Uterus (tissue), 2 donors: ENCODE measurements around the gene SUMO2.
"Not testable (repeated sequence)": the region's sequence is repeated elsewhere in the genome, so short reads cannot be mapped to it uniquely, and the experiment has no call there.

Source experiments
- CTCF ChIP-seq, 4 experiments: fragments of 200-600 bp in 2 of 4; fragments of 450-650 bp in 2 of 4; sonication (generic) in 2 of 4; IDR thresholded peaks; one replicate each; pipeline ENCODE4 v1.5.1; 2016 to 2019; ENCODE audit warnings: antibody characterized with exemption in 4 of 4, mild to moderate bottlenecking in 2 of 4, moderate library complexity in 1 of 4
- POLR2A ChIP-seq, 2 donors: fragments of 450-650 bp; IDR thresholded peaks; one replicate each; pipeline ENCODE4 v1.6.1; 2016; ENCODE audit warnings: antibody characterized with exemption in 2 of 2, mild to moderate bottlenecking in 1 of 2, moderate library complexity in 1 of 2

DNA sequence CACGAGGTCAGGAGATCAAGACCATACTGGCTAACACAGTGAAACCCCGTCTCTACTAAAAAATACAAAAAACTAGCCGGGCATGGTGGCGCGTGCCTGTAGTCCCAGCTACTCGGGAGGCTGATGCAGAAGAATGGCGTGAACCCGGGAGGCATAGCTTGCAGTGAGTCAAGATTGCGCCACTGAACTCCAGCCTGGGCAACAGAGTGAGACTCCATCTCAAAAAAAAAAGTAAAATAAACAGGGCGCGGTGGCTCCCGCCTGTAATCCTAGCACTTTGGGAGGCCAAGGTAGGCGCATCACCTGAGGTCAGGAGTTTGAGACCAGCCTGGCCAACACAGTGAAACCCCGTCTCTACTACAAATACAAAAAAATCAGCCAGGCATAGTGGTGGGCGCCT, 18.2 kb downstream of the SUMO2 start:
- TF ChIP-seq POLR2A, CTCF (IDR thresholded peaks at IDR 0.05): not testable (repeated sequence)
